HepG2 (cell line): ENCODE measurements around the gene UCKL1. TPM values are rescaled to one million over a fixed set of nuclear protein-coding genes. Genes with fewer than 3 reads are reported as not detected.

Source experiments
- ARHGAP35 ChIP-seq: sonication (generic); formaldehyde crosslinking; IDR thresholded peaks from 2 replicates; pipeline ENCODE4 v1.9.0; 2022; ENCODE audit warnings: mild to moderate bottlenecking, inconsistent platforms, moderate library complexity, missing genetic modification reagents, borderline replicate concordance
- DR1 ChIP-seq: sonication (generic); formaldehyde crosslinking; IDR thresholded peaks from 2 replicates; pipeline ENCODE4 v1.8.0; 2021; ENCODE audit warnings: mild to moderate bottlenecking, missing genetic modification reagents, inconsistent platforms
- FOXK2 ChIP-seq: fragments of 450-650 bp; IDR thresholded peaks from 2 replicates; pipeline ENCODE4 v1.6.1; 2016
- GABPA ChIP-seq, 2 experiments: IDR thresholded peaks; 2 replicates each; pipeline ENCODE4 v1.6.1; 2011 to 2016; ENCODE audit warnings: low read depth in 2 of 2, low read length in 1 of 2, missing biosample characterization in 1 of 2, missing genetic modification characterization in 1 of 2
- NFYB ChIP-seq: sonication (generic); formaldehyde crosslinking; IDR thresholded peaks from 2 replicates; pipeline ENCODE4 v1.4.0; 2020; ENCODE audit warnings: missing genetic modification reagents
- PHF21A ChIP-seq: sonication (generic); formaldehyde crosslinking; IDR thresholded peaks from 2 replicates; pipeline ENCODE4 v1.5.0; 2020; ENCODE audit warnings: mild to moderate bottlenecking, missing genetic modification reagents
- REXO4 ChIP-seq: sonication (generic); formaldehyde crosslinking; IDR thresholded peaks from 2 replicates; pipeline ENCODE4 v1.8.0; 2022; ENCODE audit warnings: missing genetic modification reagents, mild to moderate bottlenecking, borderline replicate concordance
- YY1 ChIP-seq: IDR thresholded peaks from 2 replicates; pipeline ENCODE4 v1.6.1; 2011; ENCODE audit warnings: low read length, low read depth, moderate library complexity, mild to moderate bottlenecking; ENCODE audit not compliant: insufficient read depth, insufficient replicate concordance
- ZBTB20 ChIP-seq: sonication (generic); formaldehyde crosslinking; IDR thresholded peaks from 2 replicates; pipeline ENCODE4 v1.8.1; 2023; ENCODE audit warnings: missing genetic modification reagents, low read depth, mild to moderate bottlenecking, borderline replicate concordance
- ZFP36 ChIP-seq: fragments of 150-350 bp; IDR thresholded peaks from 2 replicates; pipeline ENCODE4 v1.6.1; 2018; ENCODE audit warnings: borderline replicate concordance, low read length, low read depth; ENCODE audit not compliant: partially characterized antibody
- ZNF329 ChIP-seq: sonication (generic); formaldehyde crosslinking; IDR thresholded peaks from 2 replicates; pipeline ENCODE4 v1.9.0; 2021; ENCODE audit warnings: low read depth, mild to moderate bottlenecking, missing genetic modification reagents
- ZNF34 ChIP-seq: sonication (generic); formaldehyde crosslinking; IDR thresholded peaks from 2 replicates; pipeline ENCODE4 v1.4.0; 2020; ENCODE audit warnings: mild to moderate bottlenecking, missing genetic modification reagents, borderline replicate concordance
- ZNF430 ChIP-seq: sonication (generic); formaldehyde crosslinking; IDR thresholded peaks from 2 replicates; pipeline ENCODE4 v1.9.0; 2021; ENCODE audit warnings: mild to moderate bottlenecking, missing genetic modification reagents
- ZNF558 ChIP-seq: sonication (generic); formaldehyde crosslinking; IDR thresholded peaks from 2 replicates; pipeline ENCODE4 v1.9.0; 2022; ENCODE audit warnings: mild to moderate bottlenecking, missing genetic modification reagents, borderline replicate concordance
- ZNF569 ChIP-seq: sonication (generic); formaldehyde crosslinking; IDR thresholded peaks from 2 replicates; pipeline ENCODE4 v1.5.0; 2020; ENCODE audit warnings: mild to moderate bottlenecking, missing genetic modification reagents, moderate library complexity, borderline replicate concordance
- polyA plus RNA-seq, 8 experiments: library from polyadenylated mRNA; depleted of rRNA in 3 of 8; stranded (reverse) in 7 of 8; unstranded in 1 of 8; fragments of >200 nt; fragmentation: Illumina TruSeq in 4 of 8; extraction: Trizol in 4 of 8; gene quantifications; 2 replicates each; pipeline versions ENCODE4 v1.2.1 to v1.2.3, GENCODE V29; 2011 to 2016; ENCODE audit warnings: low read depth in 4 of 8, missing spikeins in 1 of 8, mixed read lengths in 1 of 8; ENCODE audit not compliant: insufficient read depth in 1 of 8
- total RNA-seq, 5 experiments: library from RNA; depleted of rRNA; stranded (reverse); fragments of >200 nt; fragmentation: Illumina TruSeq; extraction: Trizol; gene quantifications; 2 replicates each; pipeline ENCODE4 v1.2.3, GENCODE V29; 2016; ENCODE audit warnings: low read depth in 1 of 5
- TF ChIP-seq, protein P1 (sequence below): sonication (generic); formaldehyde crosslinking; IDR thresholded peaks from 2 replicates; pipeline ENCODE4 v1.5.0; 2020; ENCODE audit warnings: mild to moderate bottlenecking, missing genetic modification reagents
- TF ChIP-seq, protein P2 (sequence below): sonication (generic); formaldehyde crosslinking; IDR thresholded peaks from 2 replicates; pipeline ENCODE4 v1.4.0; 2020; ENCODE audit warnings: missing genetic modification reagents
- TF ChIP-seq, protein P3 (sequence below): sonication (generic); formaldehyde crosslinking; IDR thresholded peaks from 2 replicates; pipeline ENCODE4 v1.4.0; 2020; ENCODE audit warnings: mild to moderate bottlenecking, missing genetic modification reagents
- TF ChIP-seq, protein P4 (sequence below): IDR thresholded peaks from 2 replicates; pipeline ENCODE4 v1.6.1; 2016; ENCODE audit warnings: low read depth, control low read depth
- TF ChIP-seq, protein P5 (sequence below): sonication (generic); formaldehyde crosslinking; IDR thresholded peaks from 2 replicates; pipeline ENCODE4 v1.4.0; 2020; ENCODE audit warnings: missing genetic modification reagents
- TF ChIP-seq, protein P6 (sequence below): sonication (generic); formaldehyde crosslinking; IDR thresholded peaks from 2 replicates; pipeline ENCODE4 v1.8.0; 2022; ENCODE audit warnings: low read depth, missing genetic modification reagents

Gene UCKL1
- total and polyA plus RNA-seq, 2 of the 13 experiments (the other 11 are each of a cell fraction or from before 2014, with no cell fraction given) = 50.2 to 126 TPM

DNA sequence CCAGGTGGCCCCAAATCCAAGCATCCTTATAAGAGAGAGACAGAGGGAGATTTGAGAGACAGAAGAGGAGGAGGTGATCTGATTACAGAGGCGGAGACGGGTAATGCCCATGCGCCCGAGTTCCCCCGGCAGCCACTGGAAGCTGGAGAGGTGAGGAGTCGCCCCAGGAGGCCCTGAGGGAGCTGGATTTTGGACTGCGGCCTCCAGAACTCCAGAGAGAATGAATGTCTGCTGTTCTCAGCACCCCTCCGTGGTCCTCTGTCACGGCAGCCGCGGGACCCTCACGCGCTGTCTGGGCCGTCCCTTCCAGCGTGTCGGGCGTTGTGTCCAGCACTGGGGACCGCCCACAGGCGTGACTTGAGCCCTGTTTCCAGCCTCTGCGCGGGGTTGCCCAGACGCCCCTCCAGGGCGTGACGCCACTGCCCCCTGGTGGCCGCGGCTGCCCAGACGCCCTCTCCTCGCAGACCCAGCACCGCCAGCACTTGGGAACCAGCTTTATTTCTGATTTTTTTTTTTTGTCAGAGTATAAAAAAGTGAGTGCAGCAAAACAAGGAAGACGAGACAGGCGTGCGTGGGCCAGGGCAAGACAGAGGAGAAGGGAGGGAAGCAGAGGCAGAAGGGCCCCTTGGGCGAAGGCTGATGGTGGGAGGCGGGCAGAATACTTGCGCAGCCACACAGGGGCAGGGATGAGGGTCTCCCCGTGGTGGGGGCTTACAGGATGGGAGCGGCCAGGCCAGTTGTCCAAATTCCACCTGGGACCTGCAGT, 17.6 kb upstream of the UCKL1 start (continued):
- TF ChIP-seq FOXK2 = no peak
- TF ChIP-seq, protein P1, sequence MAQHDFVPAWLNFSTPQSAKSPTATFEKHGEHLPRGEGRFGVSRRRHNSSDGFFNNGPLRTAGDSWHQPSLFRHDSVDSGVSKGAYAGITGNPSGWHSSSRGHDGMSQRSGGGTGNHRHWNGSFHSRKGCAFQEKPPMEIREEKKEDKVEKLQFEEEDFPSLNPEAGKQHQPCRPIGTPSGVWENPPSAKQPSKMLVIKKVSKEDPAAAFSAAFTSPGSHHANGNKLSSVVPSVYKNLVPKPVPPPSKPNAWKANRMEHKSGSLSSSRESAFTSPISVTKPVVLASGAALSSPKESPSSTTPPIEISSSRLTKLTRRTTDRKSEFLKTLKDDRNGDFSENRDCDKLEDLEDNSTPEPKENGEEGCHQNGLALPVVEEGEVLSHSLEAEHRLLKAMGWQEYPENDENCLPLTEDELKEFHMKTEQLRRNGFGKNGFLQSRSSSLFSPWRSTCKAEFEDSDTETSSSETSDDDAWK (CRISPR knock-in tag) = no peak
- TF ChIP-seq ZNF558 (CRISPR knock-in tag) = no peak
- TF ChIP-seq ZNF329 (CRISPR knock-in tag) = no peak; the same call in 1 of the 2 replicates
- TF ChIP-seq, protein P2, sequence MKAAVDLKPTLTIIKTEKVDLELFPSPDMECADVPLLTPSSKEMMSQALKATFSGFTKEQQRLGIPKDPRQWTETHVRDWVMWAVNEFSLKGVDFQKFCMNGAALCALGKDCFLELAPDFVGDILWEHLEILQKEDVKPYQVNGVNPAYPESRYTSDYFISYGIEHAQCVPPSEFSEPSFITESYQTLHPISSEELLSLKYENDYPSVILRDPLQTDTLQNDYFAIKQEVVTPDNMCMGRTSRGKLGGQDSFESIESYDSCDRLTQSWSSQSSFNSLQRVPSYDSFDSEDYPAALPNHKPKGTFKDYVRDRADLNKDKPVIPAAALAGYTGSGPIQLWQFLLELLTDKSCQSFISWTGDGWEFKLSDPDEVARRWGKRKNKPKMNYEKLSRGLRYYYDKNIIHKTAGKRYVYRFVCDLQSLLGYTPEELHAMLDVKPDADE = no peak
- TF ChIP-seq ZFP36 = no peak
- TF ChIP-seq, protein P3, sequence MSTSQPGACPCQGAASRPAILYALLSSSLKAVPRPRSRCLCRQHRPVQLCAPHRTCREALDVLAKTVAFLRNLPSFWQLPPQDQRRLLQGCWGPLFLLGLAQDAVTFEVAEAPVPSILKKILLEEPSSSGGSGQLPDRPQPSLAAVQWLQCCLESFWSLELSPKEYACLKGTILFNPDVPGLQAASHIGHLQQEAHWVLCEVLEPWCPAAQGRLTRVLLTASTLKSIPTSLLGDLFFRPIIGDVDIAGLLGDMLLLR (CRISPR knock-in tag) = peak; percentile 83; the same call in 1 of the 2 replicates
- peak; percentile 83 for TF ChIP-seq YY1
- peak; percentile 78 for TF ChIP-seq DR1 (CRISPR knock-in tag)
- TF ChIP-seq, protein P4, sequence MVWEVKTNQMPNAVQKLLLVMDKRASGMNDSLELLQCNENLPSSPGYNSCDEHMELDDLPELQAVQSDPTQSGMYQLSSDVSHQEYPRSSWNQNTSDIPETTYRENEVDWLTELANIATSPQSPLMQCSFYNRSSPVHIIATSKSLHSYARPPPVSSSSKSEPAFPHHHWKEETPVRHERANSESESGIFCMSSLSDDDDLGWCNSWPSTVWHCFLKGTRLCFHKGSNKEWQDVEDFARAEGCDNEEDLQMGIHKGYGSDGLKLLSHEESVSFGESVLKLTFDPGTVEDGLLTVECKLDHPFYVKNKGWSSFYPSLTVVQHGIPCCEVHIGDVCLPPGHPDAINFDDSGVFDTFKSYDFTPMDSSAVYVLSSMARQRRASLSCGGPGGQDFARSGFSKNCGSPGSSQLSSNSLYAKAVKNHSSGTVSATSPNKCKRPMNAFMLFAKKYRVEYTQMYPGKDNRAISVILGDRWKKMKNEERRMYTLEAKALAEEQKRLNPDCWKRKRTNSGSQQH = peak; percentile 72; the same call in 1 of the 2 replicates
- peak; percentile 76; the same call in 1 of the 2 replicates for TF ChIP-seq PHF21A
- no peak for TF ChIP-seq GABPA (IDR thresholded peaks at IDR 0.05; ENCODE audit: low read depth, low read length)
- TF ChIP-seq GABPA (CRISPR knock-in tag; IDR thresholded peaks at IDR 0.05; ENCODE audit: low read depth) = peak; percentile 55
- TF ChIP-seq ARHGAP35 = peak; percentile 92; the same call in 1 of the 2 replicates
- TF ChIP-seq ZNF569 (CRISPR knock-in tag) = no peak
- TF ChIP-seq ZNF430 (CRISPR knock-in tag) = peak; percentile 24; the same call in 1 of the 2 replicates
- TF ChIP-seq, protein P5, sequence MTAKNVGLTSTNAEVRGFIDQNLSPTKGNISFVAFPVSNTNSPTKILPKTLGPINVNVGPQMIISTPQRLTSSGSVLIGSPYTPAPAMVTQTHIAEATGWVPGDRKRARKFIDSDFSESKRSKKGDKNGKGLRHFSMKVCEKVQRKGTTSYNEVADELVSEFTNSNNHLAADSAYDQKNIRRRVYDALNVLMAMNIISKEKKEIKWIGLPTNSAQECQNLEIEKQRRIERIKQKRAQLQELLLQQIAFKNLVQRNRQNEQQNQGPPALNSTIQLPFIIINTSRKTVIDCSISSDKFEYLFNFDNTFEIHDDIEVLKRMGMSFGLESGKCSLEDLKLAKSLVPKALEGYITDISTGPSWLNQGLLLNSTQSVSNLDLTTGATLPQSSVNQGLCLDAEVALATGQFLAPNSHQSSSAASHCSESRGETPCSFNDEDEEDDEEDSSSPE = peak; percentile 82
- TF ChIP-seq REXO4 (CRISPR knock-in tag) = no peak
- no peak for TF ChIP-seq NFYB (CRISPR knock-in tag)
- peak; percentile 64; the same call in 1 of the 2 replicates for TF ChIP-seq ZBTB20 (CRISPR knock-in tag)
- TF ChIP-seq, protein P6, sequence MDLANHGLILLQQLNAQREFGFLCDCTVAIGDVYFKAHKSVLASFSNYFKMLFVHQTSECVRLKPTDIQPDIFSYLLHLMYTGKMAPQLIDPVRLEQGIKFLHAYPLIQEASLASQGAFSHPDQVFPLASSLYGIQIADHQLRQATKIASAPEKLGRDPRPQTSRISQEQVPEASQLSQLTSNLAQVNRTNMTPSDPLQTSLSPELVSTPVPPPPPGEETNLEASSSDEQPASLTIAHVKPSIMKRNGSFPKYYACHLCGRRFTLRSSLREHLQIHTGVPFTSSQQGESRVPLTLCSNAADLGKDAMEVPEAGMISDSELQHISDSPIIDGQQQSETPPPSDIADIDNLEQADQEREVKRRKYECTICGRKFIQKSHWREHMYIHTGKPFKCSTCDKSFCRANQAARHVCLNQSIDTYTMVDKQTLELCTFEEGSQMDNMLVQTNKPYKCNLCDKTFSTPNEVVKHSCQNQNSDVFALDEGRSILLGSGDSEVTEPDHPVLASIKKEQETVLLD (CRISPR knock-in tag) = no peak
- peak; percentile 97 for TF ChIP-seq ZNF34 (CRISPR knock-in tag)
